Hepatocyte (in vitro differentiated cells): ENCODE data around the gene VANGL2. TPM values are rescaled to one million over a fixed set of nuclear protein-coding genes. Genes with fewer than 3 reads are reported as not detected.

Source experiments
- DNase-seq: peaks from one replicate; pipeline ENCODE4 v3.0.0-alpha.2; 2016; ENCODE audit warnings: low spot score
- H2AFZ ChIP-seq: fragments of 200-600 bp; sonication (generic); 2 replicates; pipeline ENCODE4 v1.6.0; 2016; ENCODE audit warnings: antibody characterized with exemption, mild to moderate bottlenecking
- H3K27ac ChIP-seq: fragments of 200-600 bp; sonication (generic); 2 replicates; pipeline ENCODE4 v1.5.1; 2016; ENCODE audit warnings: mild to moderate bottlenecking
- H3K27me3 ChIP-seq: fragments of 200-600 bp; sonication (generic); 2 replicates; pipeline ENCODE4 v1.6.1; 2016
- H3K36me3 ChIP-seq: fragments of 200-600 bp; sonication (generic); replicated peaks from 2 replicates; pipeline ENCODE4 v1.5.1; 2016; ENCODE audit warnings: low read depth; ENCODE audit not compliant: insufficient read depth
- H3K4me1 ChIP-seq: fragments of 200-600 bp; sonication (generic); 2 replicates; pipeline ENCODE4 v1.5.1; 2016; ENCODE audit warnings: mild to moderate bottlenecking, moderate library complexity; ENCODE audit not compliant: insufficient read depth
- H3K4me2 ChIP-seq: fragments of 200-600 bp; sonication (generic); 2 replicates; pipeline ENCODE4 v1.6.0; 2016
- H3K4me3 ChIP-seq: fragments of 200-600 bp; sonication (generic); 2 replicates; pipeline ENCODE4 v1.5.1; 2016; ENCODE audit warnings: mild to moderate bottlenecking
- H3K79me2 ChIP-seq: fragments of 200-600 bp; sonication (generic); 2 replicates; pipeline ENCODE4 v1.6.0; 2017; ENCODE audit warnings: mild to moderate bottlenecking
- H3K9me2 ChIP-seq: fragments of 200-600 bp; sonication (generic); replicated peaks from 2 replicates; pipeline ENCODE4 v1.6.0; 2017; ENCODE audit warnings: mild to moderate bottlenecking; ENCODE audit not compliant: insufficient read depth
- H3K9me3 ChIP-seq: fragments of 200-600 bp; sonication (generic); 2 replicates; pipeline ENCODE4 v1.5.1; 2016; ENCODE audit warnings: low read depth, mild to moderate bottlenecking
- H4K20me1 ChIP-seq: fragments of 200-600 bp; sonication (generic); 2 replicates; pipeline ENCODE4 v1.6.0; 2016; ENCODE audit warnings: mild to moderate bottlenecking; ENCODE audit not compliant: insufficient read depth, poor library complexity, severe bottlenecking
- CTCF ChIP-seq: fragments of 200-600 bp; sonication (generic); IDR thresholded peaks from 2 replicates; pipeline ENCODE4 v1.5.1; 2016; ENCODE audit warnings: antibody characterized with exemption, mild to moderate bottlenecking; ENCODE audit not compliant: poor library complexity
- EZH2 ChIP-seq: fragments of 200-600 bp; sonication (generic); IDR thresholded peaks from 2 replicates; pipeline ENCODE4 v1.6.1; 2016; ENCODE audit warnings: antibody characterized with exemption, mild to moderate bottlenecking, borderline replicate concordance
- EZH2phosphoT487 ChIP-seq: fragments of 200-600 bp; sonication (generic); IDR thresholded peaks from one replicate; pipeline ENCODE4 v1.6.1; 2018; ENCODE audit warnings: antibody characterized with exemption, mild to moderate bottlenecking, low read depth, moderate library complexity; ENCODE audit not compliant: unreplicated experiment, severe bottlenecking
- WGBS: methylation state at CpG from one replicate; pipeline ENCODE4 v1.1.6; 2016; ENCODE audit warnings: low lambda C conversion rate; ENCODE audit errors: missing lambda C conversion rate; 5-methylcytosine and 5-hydroxymethylcytosine counted together
- polyA plus RNA-seq: library from polyadenylated mRNA; unstranded; fragments of >200 nt; fragmentation: Nextera tagmentation; extraction: Ambion mirVana; gene quantifications from 2 replicates; pipeline ENCODE4 v1.2.1, GENCODE V29; 2016
- total RNA-seq: library from RNA; depleted of rRNA; stranded (reverse); fragments of >200 nt; gene quantifications from 2 replicates; pipeline ENCODE4 v1.2.3, GENCODE V29; 2014

The VANGL2 gene
- total and polyA plus RNA-seq, 2 experiments from 2014 or later: 8.2 to 10.9 TPM

- peaks cover 84% of the 10 kb centered on the region for H3K79me2 ChIP-seq
- no peaks in the 10 kb centered on the region for H3K9me3 ChIP-seq
- H4K20me1 ChIP-seq: no peaks in the 10 kb centered on the region
- WGBS: 79% methylated on average over 15 of the region's 15 CpGs
- TF ChIP-seq CTCF: no peak
- TF ChIP-seq EZH2: no peak
- no peak for TF ChIP-seq EZH2phosphoT487
- H3K4me2 ChIP-seq: no peak overlapping the region
- no peaks in the 10 kb centered on the region for H3K36me3 ChIP-seq
- no peaks in the 10 kb centered on the region for H3K27me3 ChIP-seq
- H2AFZ ChIP-seq: no peak overlapping the region
- H3K4me1 ChIP-seq: peaks cover 34% of the 10 kb centered on the region
- no peak overlapping the region for H3K27ac ChIP-seq
- no peak for DNase-seq
- no peaks in the 10 kb centered on the region for H3K9me2 ChIP-seq
- no peak overlapping the region for H3K4me3 ChIP-seq
These were observed 6.0 kb downstream of the VANGL2 start for GRCh38 chr1:160406131-160406968.

DNA sequence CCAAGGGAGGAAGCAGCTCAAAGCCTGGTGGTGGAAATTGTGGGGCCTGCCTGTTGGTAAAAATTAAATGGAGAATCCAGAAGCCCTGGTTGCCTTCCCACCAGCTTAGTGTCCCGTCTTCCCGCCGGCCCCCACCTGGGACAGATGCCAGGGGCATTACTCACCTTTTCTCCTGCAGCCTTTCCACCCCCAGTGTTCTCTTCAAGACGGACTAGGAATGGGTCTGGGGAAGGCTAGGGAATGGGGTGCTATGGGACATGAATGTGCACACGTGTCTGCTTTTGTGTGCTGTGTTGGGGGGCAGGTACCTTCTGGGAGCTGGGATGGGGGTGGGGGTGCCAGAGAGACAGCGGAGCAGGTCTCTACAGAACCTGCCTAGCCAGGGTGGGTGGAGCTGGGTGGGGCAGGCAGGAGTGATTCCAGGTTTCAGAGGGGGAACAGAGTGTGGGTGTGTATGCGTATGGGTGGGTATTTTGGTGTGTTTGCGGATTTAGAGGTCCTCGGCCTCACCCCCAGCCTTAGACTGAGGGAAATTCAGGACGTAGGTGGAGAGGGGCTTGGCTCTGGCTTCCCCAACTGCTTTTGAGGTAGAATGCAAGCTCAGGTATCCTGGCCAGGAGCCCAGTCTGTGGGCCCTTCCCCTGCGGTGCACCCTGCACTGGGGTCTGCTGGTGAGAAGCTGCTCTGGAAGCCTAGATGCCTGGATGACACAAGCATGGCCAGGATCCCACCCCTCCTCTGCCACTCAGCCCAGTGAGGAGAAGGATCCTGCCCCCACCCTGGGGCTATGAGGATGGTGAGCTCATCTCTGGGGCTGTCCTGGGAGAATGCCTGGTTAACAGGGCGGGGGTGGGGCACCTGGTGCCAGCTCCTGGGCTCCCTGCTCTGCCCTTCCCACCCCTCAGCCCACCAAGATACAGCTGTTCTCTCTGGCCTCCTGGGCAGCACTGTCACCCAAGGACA lies 7.8 kb downstream of the VANGL2 start:
- Histone ChIP-seq H3K9me3 (no peaks in the 10 kb centered on the region), H4K20me1 (no peaks in the 10 kb centered on the region), H3K4me2 (no peak overlapping the region), H3K4me1 (peaks cover 26% of the 10 kb centered on the region), H2AFZ (no peak overlapping the region), H3K4me3 (no peak overlapping the region), H3K36me3 (no peaks in the 10 kb centered on the region), H3K79me2 (peaks cover 84% of the 10 kb centered on the region), H3K27me3 (no peaks in the 10 kb centered on the region), H3K27ac (no peak overlapping the region), H3K9me2 (no peaks in the 10 kb centered on the region)
- TF ChIP-seq EZH2 (no peak), EZH2phosphoT487 (no peak), CTCF (no peak)
- no peak for DNase-seq
- 74% methylated on average over 11 of the region's 12 CpGs for WGBS

- H3K36me3 ChIP-seq: no peaks in the 10 kb centered on the region
- DNase-seq: no peak
- WGBS: 91% methylated on average over 4 of the region's 4 CpGs
- no peaks in the 10 kb centered on the region for H3K9me3 ChIP-seq
- TF ChIP-seq EZH2phosphoT487 (no peak), EZH2 (no peak), CTCF (no peak)
- peak overlapping the region; percentile 93 for H3K27ac ChIP-seq
- H3K9me2 ChIP-seq: no peaks in the 10 kb centered on the region
- H3K4me1 ChIP-seq: peaks cover 26% of the 10 kb centered on the region
- no peaks in the 10 kb centered on the region for H4K20me1 ChIP-seq
- H2AFZ ChIP-seq: no peak overlapping the region
- no peak overlapping the region for H3K4me3 ChIP-seq
- H3K79me2 ChIP-seq: peaks cover 80% of the 10 kb centered on the region
- no peaks in the 10 kb centered on the region for H3K27me3 ChIP-seq
- H3K4me2 ChIP-seq: no peak overlapping the region
These were observed 8.5 kb downstream of the VANGL2 start for GRCh38 chr1:160408864-160409263.
